Measurements from ENCODE around the gene PAM16. TPM values are rescaled to one million over a fixed set of nuclear protein-coding genes. Genes with fewer than 3 reads are reported as not detected.

The PAM16 gene
- total RNA-seq (2021) = 80.4 and 81.8 TPM in 2 replicates
- long read RNA-seq, transcript PAM16-201 (5 exons, 587 nt) = major isoform, 11 of 19 reads
- long read RNA-seq, partial matches to known transcripts = 3 of 19 reads
- long read RNA-seq, other reads (novel, unspliced or antisense) = 1 of 19 reads

DNA sequence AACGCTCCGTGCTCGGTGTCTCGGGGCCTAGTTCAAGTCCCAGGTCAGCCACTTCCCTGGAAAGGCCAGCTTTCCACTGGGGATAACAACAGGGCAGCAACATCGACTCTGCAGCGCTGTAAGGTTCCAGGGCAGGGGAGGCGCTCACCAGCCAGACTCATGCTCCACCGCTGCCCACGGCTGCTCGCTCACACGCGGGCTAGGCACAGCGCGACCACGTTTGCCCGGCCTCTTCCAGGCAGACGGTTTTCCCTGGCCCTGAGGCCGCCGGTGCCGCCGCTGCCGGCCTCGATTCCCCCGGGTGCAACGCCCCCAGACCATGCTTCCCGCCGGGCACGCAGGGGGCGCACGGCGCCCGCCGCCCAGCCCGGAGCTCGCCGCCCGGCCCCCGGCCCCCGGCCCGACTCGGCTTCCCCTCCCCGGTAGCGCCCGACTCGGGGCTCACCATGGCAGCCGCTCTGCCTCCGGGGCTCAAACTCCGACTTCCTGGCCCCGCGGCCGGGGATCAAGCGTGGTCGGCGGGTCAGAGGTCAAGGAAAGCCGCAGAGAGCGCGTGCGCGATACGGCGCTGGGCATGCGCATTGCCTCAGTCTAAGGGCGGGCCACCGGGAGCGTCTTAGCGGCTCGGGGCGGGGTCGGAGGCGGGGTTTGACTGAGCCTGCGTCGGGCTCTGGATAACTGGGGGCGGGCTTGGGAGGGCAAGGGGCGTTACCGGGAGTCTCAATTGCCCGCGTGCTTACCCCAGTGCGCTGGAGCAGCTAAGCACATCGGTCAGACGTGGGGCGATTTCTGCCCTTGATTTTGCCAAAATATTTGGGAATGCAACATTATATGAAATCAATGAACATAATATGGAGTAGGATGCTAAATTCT lies at the start of gene PAM16:
PAM16 (minus strand) TSS at position 535 of the 873 bp plus-strand sequence; CDS start at position 448, 87 bp downstream.
- no peak within 1 kb of the TSS for H3K4ac ChIP-seq (ENCODE audit: low read depth, low read length)
- H3K27ac Mint-ChIP-seq = peak within 1 kb of the TSS; percentile 77 to 98 (median 97)
- H4K91ac ChIP-seq (ENCODE audit: insufficient read length, low read depth, low read length) = no peak within 1 kb of the TSS
- H3K4me3 Mint-ChIP-seq = peak within 1 kb of the TSS; percentile 97 to 98
- WGBS (ENCODE audit: extremely low coverage, insufficient read length, low lambda C conversion rate) = no CpG with 5 or more reads among the region's 81 CpGs
- no peak within 1 kb of the TSS for H2AFZ ChIP-seq (ENCODE audit: low read length)
- no peak within 1 kb of the TSS for H2BK5ac ChIP-seq (ENCODE audit: insufficient read length, low read length)
- DNase-seq = peak; percentile 98
- no peaks in the 10 kb centered on the region for H3K9me3 ChIP-seq (ENCODE audit: control insufficient read depth, low read depth, low read length)
- H3K23me2 ChIP-seq (ENCODE audit: insufficient read length, low read depth, low read length, poor library complexity, severe bottlenecking) = no peaks in the 10 kb centered on the region
- H3K18ac ChIP-seq (ENCODE audit: insufficient read length, low read depth, low read length) = peak within 1 kb of the TSS; percentile 36
- H2BK15ac ChIP-seq (ENCODE audit: low read depth, low read length) = no peak within 1 kb of the TSS
- H3K27ac ChIP-seq (ENCODE audit: insufficient read length, low read depth, low read length) = no peak within 1 kb of the TSS
- H3K9ac ChIP-seq (ENCODE audit: extremely low read depth, insufficient read length, low read length) = peak within 1 kb of the TSS; percentile 74
- H3K79me2 ChIP-seq (ENCODE audit: insufficient read depth, low read length) = peaks cover 14% of the 10 kb centered on the region; the same call in 1 of the 2 replicates
- H3K14ac ChIP-seq (ENCODE audit: insufficient read depth, low read length) = peak within 1 kb of the TSS; percentile 83
- H3K36me3 Mint-ChIP-seq (ENCODE audit: insufficient read depth in 1 of 3, low read depth in 3 of 3) = peaks cover 6 to 13% (median 9%) of the 10 kb centered on the region in 3 experiments
- H2BK20ac ChIP-seq (ENCODE audit: low read depth, low read length, poor library complexity, severe bottlenecking) = no peak within 1 kb of the TSS
- TF ChIP-seq, protein P1, sequence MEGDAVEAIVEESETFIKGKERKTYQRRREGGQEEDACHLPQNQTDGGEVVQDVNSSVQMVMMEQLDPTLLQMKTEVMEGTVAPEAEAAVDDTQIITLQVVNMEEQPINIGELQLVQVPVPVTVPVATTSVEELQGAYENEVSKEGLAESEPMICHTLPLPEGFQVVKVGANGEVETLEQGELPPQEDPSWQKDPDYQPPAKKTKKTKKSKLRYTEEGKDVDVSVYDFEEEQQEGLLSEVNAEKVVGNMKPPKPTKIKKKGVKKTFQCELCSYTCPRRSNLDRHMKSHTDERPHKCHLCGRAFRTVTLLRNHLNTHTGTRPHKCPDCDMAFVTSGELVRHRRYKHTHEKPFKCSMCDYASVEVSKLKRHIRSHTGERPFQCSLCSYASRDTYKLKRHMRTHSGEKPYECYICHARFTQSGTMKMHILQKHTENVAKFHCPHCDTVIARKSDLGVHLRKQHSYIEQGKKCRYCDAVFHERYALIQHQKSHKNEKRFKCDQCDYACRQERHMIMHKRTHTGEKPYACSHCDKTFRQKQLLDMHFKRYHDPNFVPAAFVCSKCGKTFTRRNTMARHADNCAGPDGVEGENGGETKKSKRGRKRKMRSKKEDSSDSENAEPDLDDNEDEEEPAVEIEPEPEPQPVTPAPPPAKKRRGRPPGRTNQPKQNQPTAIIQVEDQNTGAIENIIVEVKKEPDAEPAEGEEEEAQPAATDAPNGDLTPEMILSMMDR (conservative IDR thresholded peaks at IDR 0.05) = no peak
- no peak within 1 kb of the TSS for H2AK5ac ChIP-seq (ENCODE audit: insufficient read length, low read length)
- H4K8ac ChIP-seq (replicated peaks; ENCODE audit: insufficient read length, low read depth, low read length) = no peak within 1 kb of the TSS
- no peak within 1 kb of the TSS for H3T11ph ChIP-seq (ENCODE audit: low read length)
- no peak within 1 kb of the TSS for H2BK12ac ChIP-seq (ENCODE audit: insufficient read length, low read depth, low read length)
- no peak within 1 kb of the TSS for H3K23ac ChIP-seq (ENCODE audit: insufficient read length, low read depth, low read length)
- H3K27me3 ChIP-seq (ENCODE audit: insufficient read depth, low read length) = no peaks in the 10 kb centered on the region
- H3K27me3 Mint-ChIP-seq (ENCODE audit: low read depth) = no peaks in the 10 kb centered on the region
- peaks cover 6% of the 10 kb centered on the region in 2 experiments for H3K4me1 Mint-ChIP-seq
- peaks cover 7% of the 10 kb centered on the region for H3K79me1 ChIP-seq (ENCODE audit: insufficient read depth, low read depth, low read length, poor library complexity, severe bottlenecking)
- peak within 1 kb of the TSS; percentile 58 for H3K4me2 ChIP-seq (ENCODE audit: insufficient read depth, insufficient read length, low read length)
- H3K9me3 Mint-ChIP-seq = peaks cover 0 to 2% of the 10 kb centered on the region in 2 experiments; a peak in 3 of 5 replicates
- H4K5ac ChIP-seq (ENCODE audit: insufficient read length, low read depth, low read length) = no peak within 1 kb of the TSS
- H2BK120ac ChIP-seq (ENCODE audit: low read depth, low read length, poor library complexity, severe bottlenecking) = no peak within 1 kb of the TSS
- H3K56ac ChIP-seq (ENCODE audit: insufficient read length, low read depth, low read length) = no peak within 1 kb of the TSS
- H4K20me1 ChIP-seq (ENCODE audit: control insufficient read depth, insufficient read depth, insufficient read length) = no peaks in the 10 kb centered on the region
- H3K4me1 ChIP-seq (ENCODE audit: insufficient read depth, low read length) = no peaks in the 10 kb centered on the region
